ENCODE data around the gene GRIK4.

DNA sequence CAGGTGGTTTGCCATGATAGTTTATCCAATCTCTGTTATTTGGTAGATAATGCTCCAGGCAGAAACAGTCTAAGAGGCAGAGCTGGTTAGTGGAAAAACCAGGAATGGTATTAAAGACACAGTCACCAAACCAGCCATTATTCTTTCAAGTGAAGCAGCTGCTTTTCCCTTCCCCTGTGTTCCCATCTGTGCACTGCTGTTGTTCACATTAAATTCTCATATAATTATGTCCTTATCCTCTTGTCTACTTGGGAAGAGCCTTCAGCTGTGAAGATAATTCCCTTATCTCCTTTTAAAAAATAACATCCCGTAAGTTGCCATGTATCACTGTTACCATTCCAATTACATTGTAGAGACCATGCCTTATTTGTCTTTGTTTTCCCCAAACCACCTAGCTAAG is 507.2 kb downstream of the GRIK4 start:
- TF ChIP-seq ZNF274 (IDR thresholded peaks at IDR 0.05; ENCODE audit: low read depth, low read length) (no peak), YY1 (IDR thresholded peaks at IDR 0.05; ENCODE audit: insufficient read depth, insufficient read length) (no peak)

Data from NT2/D1 (cell line).